Rectal smooth muscle tissue (tissue), 1 donor: ENCODE measurements around the gene KLK13.

ENCODE experiments used
- H3K27ac ChIP-seq: one replicate; pipeline ENCODE4 v1.7.0; 2013; ENCODE audit warnings: low read depth, low read length, inconsistent platforms
- H3K27me3 ChIP-seq: one replicate; pipeline ENCODE4 v1.7.0; 2013; ENCODE audit warnings: low read length; ENCODE audit not compliant: control insufficient read depth, insufficient read depth
- H3K36me3 ChIP-seq: one replicate; pipeline ENCODE4 v1.7.0; 2013; ENCODE audit warnings: low read length; ENCODE audit not compliant: control insufficient read depth, insufficient read depth
- H3K4me1 ChIP-seq: one replicate; pipeline ENCODE4 v1.7.0; 2013; ENCODE audit warnings: low read length; ENCODE audit not compliant: control insufficient read depth, insufficient read depth
- H3K4me3 ChIP-seq: one replicate; pipeline ENCODE4 v1.7.0; 2013; ENCODE audit warnings: low read length
- H3K9ac ChIP-seq: one replicate; pipeline ENCODE4 v1.7.0; 2013; ENCODE audit warnings: low read length

KLK13 gene

DNA sequence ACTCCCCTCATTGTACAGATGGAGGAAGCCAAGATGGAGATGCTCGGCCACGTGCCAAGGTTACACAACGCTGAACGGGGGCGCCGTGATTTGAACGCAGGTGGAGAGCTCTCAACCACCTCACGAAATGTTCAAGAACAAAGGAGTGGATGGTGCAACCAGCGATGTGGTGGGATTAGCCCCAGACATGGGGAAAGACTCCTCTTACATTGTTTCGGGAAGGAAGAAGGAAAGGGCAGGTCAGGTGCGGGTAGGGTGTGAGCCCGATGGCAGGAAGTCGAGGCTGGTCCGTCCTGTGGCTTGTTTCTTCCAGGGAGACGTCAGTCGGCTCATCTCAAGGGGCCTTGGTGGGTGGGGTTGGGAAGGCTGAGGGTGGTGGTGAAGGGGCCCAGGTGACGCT, 24.9 kb upstream of the KLK13 start:
- Histone ChIP-seq H3K9ac (no peak overlapping the region), H3K4me1 (no peaks in the 10 kb centered on the region), H3K27me3 (no peaks in the 10 kb centered on the region), H3K4me3 (no peak overlapping the region), H3K27ac (no peak overlapping the region), H3K36me3 (no peaks in the 10 kb centered on the region)

DNA sequence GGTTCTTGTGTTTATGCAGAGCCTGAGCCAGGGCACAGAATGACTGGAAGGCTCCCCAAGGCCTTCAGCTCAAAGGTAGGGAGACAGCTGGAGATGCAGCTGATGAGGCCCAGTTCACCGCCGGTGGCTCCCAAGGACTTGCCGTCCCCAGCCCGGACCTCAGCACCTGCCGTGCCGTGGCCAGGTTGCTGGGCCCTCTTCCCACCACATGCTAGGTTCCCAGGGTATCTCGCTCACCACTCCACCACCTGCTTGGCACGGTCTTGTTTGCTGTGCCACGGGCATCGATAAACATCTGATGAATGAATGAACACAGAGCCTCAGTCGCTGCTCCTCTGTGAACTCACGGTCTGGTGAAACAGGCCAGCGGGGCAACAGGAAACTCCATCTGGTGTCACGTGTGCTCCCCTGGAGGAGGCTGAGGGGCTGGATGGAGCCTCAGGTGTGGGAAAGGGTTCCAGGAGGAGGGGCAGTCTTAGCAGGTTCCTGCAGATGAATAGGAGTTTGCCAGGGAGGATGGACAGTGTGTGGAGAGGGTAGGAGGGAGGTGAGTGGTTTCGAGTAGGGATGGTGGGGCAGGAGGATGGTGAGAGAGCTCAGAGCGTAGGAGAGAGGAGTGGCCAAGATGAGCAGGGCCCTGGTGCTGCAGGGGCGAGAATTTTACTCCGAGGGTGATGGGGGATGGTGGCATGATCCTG, 21.4 kb upstream of the KLK13 start:
- H3K27me3 ChIP-seq, result peaks cover 3% of the 10 kb centered on the region
- no peaks in the 10 kb centered on the region for H3K4me1 ChIP-seq
- no peak overlapping the region for H3K9ac ChIP-seq
- no peak overlapping the region for H3K27ac ChIP-seq
- no peaks in the 10 kb centered on the region for H3K36me3 ChIP-seq
- H3K4me3 ChIP-seq, result no peak overlapping the region

DNA sequence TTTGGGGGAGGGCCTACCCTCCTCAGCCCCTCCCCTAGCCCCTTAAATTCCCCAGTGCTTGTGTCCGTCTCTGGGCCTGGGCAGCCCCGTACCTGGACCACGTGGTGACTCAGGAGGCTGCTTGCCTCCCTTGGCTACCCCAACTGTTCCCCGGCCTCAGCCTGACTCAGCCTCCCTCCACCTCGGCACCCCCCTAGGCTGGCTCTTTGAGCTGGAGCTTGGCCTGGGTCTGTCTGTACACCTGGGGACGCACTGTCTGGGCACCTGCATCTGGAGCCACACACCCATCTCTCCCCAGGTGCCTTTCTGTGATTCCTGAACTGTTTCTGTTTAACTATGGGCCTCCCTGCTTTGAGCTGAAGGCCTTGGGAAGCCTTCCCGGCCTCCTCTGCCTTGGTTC, 19.6 kb upstream of the KLK13 start:
- Histone ChIP-seq H3K4me1 (no peaks in the 10 kb centered on the region), H3K9ac (no peak overlapping the region), H3K4me3 (no peak overlapping the region), H3K27ac (no peak overlapping the region), H3K36me3 (no peaks in the 10 kb centered on the region), H3K27me3 (peaks cover 3% of the 10 kb centered on the region)

DNA sequence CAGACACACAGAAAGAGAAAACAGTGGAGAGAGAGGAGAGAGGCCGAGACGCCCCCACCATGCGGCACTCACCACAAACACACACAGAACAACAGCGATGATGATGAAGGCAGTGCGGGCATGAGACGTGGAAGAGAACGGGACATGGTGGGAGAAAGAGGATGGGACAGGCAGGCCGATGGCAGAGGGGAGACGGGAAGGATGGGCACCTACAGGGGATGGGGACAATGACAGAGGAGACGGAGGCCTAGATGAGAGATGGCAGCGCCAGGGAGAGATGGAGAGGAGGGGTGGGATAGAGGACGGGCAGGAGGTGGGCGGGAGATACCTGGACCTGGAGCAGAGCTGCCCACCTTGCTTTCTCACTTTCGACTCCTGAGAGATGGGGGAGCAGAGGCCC, 18.9 kb upstream of the KLK13 start:
- H3K4me3 ChIP-seq, result no peak overlapping the region
- peaks cover 3% of the 10 kb centered on the region for H3K27me3 ChIP-seq
- no peaks in the 10 kb centered on the region for H3K4me1 ChIP-seq
- no peak overlapping the region for H3K9ac ChIP-seq
- no peaks in the 10 kb centered on the region for H3K36me3 ChIP-seq
- H3K27ac ChIP-seq, result no peak overlapping the region

DNA sequence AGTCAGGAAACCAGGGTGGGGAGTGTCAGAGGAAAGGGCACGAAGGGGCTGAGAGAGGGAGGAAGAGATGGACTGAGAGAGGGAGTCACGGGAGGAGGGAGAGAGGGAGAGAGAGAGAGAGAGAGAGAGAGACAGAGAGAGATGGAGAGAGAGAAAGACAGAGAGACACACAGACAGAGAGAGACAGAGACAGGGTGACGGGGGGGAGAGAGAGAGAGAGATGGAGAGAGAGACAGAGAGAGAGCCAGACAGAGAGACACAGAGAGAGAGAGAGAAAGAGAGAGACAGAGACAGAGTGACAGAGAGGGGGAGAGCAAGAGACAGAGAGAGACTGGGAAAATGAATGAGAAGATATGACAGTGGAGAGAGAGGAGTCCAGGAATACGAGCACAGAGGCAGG, 18.3 kb upstream of the KLK13 start:
- Histone ChIP-seq H3K36me3 (no peaks in the 10 kb centered on the region), H3K4me1 (no peaks in the 10 kb centered on the region), H3K27ac (no peak overlapping the region), H3K4me3 (no peak overlapping the region), H3K27me3 (peaks cover 3% of the 10 kb centered on the region), H3K9ac (no peak overlapping the region)

DNA sequence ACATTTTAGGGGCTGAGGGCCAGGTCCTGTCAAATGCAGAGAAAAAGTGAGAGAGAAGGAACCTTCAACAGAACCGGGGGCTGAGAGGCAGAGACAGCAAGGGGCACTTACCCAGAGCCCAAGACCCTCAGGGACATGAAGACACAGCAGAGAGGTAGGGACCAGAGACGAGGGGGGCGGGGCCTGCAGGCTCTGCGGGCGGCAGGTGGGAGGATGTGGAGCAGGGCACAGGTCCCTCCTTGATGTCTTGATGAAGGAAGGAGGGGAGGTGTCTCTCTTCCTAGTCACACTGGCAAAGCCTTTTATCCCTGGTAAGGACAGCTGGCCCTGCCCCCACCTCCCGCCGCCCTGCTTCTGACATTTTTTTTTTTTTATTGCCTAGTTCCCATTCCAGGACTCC, 17.7 kb upstream of the KLK13 start, which contains the start of gene KLK14:
Gene KLK14, minus strand, starts transcription at position 277 of the 400 bp plus-strand sequence. Its CDS starts 273 bp downstream, at position 4.
- no peak within 1 kb of the TSS for H3K27ac ChIP-seq
- peaks cover 3% of the 10 kb centered on the region for H3K27me3 ChIP-seq
- no peaks in the 10 kb centered on the region for H3K36me3 ChIP-seq
- no peaks in the 10 kb centered on the region for H3K4me1 ChIP-seq
- no peak within 1 kb of the TSS for H3K9ac ChIP-seq
- no peak within 1 kb of the TSS for H3K4me3 ChIP-seq

DNA sequence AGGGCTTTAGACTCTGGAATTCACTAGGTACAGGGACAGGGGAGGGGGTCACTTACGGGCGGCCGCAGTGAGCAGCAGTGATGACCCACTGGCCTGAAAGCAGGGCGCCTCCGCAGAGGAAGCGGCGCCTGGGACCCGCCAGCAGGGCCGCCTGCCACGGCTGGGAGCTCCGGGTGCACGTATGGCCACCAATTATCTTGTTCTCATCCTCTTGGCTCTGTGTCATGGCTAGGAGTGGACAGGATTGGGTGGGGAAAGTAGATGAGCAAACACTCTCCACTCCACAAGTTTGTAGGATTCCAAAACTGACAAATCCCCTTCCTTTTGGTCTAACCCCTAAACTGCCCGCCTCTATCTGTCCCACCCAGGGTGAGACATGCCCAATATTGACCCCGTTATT, 16.6 kb upstream of the KLK13 start:
- H3K4me3 ChIP-seq, result no peak overlapping the region
- peaks cover 3% of the 10 kb centered on the region for H3K27me3 ChIP-seq
- H3K4me1 ChIP-seq, result no peaks in the 10 kb centered on the region
- H3K27ac ChIP-seq, result no peak overlapping the region
- no peak overlapping the region for H3K9ac ChIP-seq
- H3K36me3 ChIP-seq, result no peaks in the 10 kb centered on the region

- Histone ChIP-seq H3K36me3 (no peaks in the 10 kb centered on the region), H3K4me3 (no peak overlapping the region), H3K4me1 (no peaks in the 10 kb centered on the region), H3K27ac (no peak overlapping the region), H3K9ac (no peak overlapping the region), H3K27me3 (peaks cover 3% of the 10 kb centered on the region)
Observed at GRCh38 chr19:51079481-51080110, 14.7 kb upstream of the KLK13 start.

- no peak overlapping the region for H3K27ac ChIP-seq
- no peak overlapping the region for H3K4me3 ChIP-seq
- H3K36me3 ChIP-seq, result no peaks in the 10 kb centered on the region
- peaks cover 1% of the 10 kb centered on the region for H3K27me3 ChIP-seq
- H3K9ac ChIP-seq, result no peak overlapping the region
- H3K4me1 ChIP-seq, result no peaks in the 10 kb centered on the region
Observed at GRCh38 chr19:51078731-51079130, 13.8 kb upstream of the KLK13 start.

DNA sequence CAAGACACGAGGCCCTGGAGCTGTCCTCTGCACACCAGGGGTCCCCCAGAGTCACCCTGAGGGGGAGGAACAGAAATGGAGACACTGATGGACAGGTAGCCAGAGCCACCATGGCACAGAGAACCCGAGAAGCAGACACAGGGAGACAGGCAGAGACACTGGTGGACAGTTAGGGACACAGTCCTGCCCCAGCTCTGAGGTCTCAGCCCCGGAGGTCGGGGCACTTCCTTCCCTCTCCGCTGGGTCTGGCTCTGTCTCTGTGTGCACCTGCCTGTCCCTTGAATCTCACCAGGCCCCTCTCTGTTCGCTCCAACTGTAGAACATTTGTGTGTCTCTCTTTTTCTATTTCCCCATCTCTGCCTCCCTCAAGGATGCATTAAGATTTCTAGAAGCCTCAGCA, 13.2 kb upstream of the KLK13 start:
- Histone ChIP-seq H3K9ac (no peak overlapping the region), H3K36me3 (no peaks in the 10 kb centered on the region), H3K27me3 (no peaks in the 10 kb centered on the region), H3K4me3 (no peak overlapping the region), H3K4me1 (no peaks in the 10 kb centered on the region), H3K27ac (no peak overlapping the region)

DNA sequence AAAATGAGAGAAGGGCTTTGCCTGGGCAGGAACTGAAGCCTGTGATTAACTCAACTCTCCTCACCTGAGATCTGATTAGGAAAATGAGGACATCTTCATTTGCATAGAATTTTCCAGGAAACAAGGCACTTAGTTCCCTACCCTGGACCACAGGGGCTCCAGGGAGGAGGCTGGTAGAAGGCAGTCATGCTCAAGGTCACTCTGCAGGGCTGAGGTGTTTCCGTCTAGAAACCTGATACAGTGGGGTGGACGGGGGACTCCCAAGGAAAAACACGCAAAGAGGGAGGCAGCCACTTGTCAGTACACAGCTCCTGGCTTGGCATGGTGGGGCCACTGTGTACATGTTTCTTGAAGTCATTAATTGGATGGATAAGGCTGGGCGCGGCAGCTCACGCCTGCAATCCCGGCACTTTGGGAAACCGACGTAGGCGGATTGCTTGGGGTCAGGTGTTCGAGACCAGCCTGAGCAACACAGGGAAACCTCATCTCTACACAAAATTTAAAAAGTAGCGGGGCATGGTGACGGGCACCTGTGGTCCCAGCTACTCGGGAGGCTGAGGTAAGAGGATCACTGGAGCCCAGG, 11.8 kb upstream of the KLK13 start:
- no peak overlapping the region for H3K27ac ChIP-seq
- no peaks in the 10 kb centered on the region for H3K27me3 ChIP-seq
- H3K9ac ChIP-seq, result no peak overlapping the region
- no peak overlapping the region for H3K4me3 ChIP-seq
- H3K4me1 ChIP-seq, result no peaks in the 10 kb centered on the region
- no peaks in the 10 kb centered on the region for H3K36me3 ChIP-seq

- no peaks in the 10 kb centered on the region for H3K4me1 ChIP-seq
- no peak overlapping the region for H3K27ac ChIP-seq
- H3K4me3 ChIP-seq, result no peak overlapping the region
- H3K27me3 ChIP-seq, result no peaks in the 10 kb centered on the region
- no peaks in the 10 kb centered on the region for H3K36me3 ChIP-seq
- no peak overlapping the region for H3K9ac ChIP-seq
Observed at GRCh38 chr19:51075998-51076397, 11.1 kb upstream of the KLK13 start.

DNA sequence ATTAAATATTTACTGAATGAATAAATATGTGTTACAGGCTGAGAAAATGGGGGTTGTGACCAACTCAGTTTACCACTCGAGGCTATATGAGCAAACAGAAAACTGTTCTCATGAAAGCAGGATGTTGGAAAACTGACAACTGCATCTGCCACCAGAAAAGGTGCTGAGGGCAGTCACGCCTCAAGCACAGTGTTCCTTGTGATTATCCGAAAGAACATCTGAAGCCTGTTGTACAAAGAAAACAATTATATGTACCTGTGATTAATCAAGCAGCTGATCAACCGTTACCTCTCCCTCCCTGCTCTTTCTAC, 6.2 kb upstream of the KLK13 start:
- H3K4me1 ChIP-seq, result no peaks in the 10 kb centered on the region
- H3K4me3 ChIP-seq, result no peak overlapping the region
- no peaks in the 10 kb centered on the region for H3K36me3 ChIP-seq
- H3K27ac ChIP-seq, result no peak overlapping the region
- no peak overlapping the region for H3K9ac ChIP-seq
- peaks cover 3% of the 10 kb centered on the region for H3K27me3 ChIP-seq
